Liver (tissue), 9 donors: ENCODE measurements around the gene ATP2C1. TPM values are rescaled to one million over a fixed set of nuclear protein-coding genes. Genes with fewer than 3 reads are reported as not detected.

Source experiments
- DNase-seq: peaks from one replicate; pipeline ENCODE4 v3.0.0-alpha.2; 2017; ENCODE audit warnings: low spot score
- H3K27ac ChIP-seq, 2 donors: one replicate each; pipeline ENCODE4 v1.7.0; 2013; ENCODE audit warnings: inconsistent platforms in 2 of 2, low read length in 2 of 2, control low read depth in 1 of 2, low read depth in 1 of 2, mild to moderate bottlenecking in 1 of 2
- H3K27me3 ChIP-seq, 4 donors: one replicate each; pipeline versions ENCODE4 v1.6.1 to v1.7.0; 2013; ENCODE audit warnings: low read length in 3 of 4, inconsistent platforms in 1 of 4, mild to moderate bottlenecking in 1 of 4, moderate library complexity in 1 of 4; ENCODE audit not compliant: control insufficient read depth in 4 of 4, insufficient read depth in 4 of 4
- H3K36me3 ChIP-seq, 4 donors: one replicate each; pipeline versions ENCODE4 v1.6.1 to v1.7.0; 2013; ENCODE audit warnings: low read length in 3 of 4, mild to moderate bottlenecking in 3 of 4, low read depth in 1 of 4, moderate library complexity in 1 of 4; ENCODE audit not compliant: control insufficient read depth in 4 of 4, insufficient read depth in 3 of 4
- H3K4me1 ChIP-seq, 4 donors: one replicate each; pipeline versions ENCODE4 v1.6.1 to v1.7.0; 2013; ENCODE audit warnings: low read length in 3 of 4, mild to moderate bottlenecking in 3 of 4, moderate library complexity in 1 of 4; ENCODE audit not compliant: control insufficient read depth in 4 of 4, insufficient read depth in 4 of 4
- H3K4me3 ChIP-seq, 3 donors: one replicate each; pipeline versions ENCODE4 v1.6.1 to v1.7.0; 2013; ENCODE audit warnings: low read length in 3 of 3, control low read depth in 1 of 3, low read depth in 1 of 3, mild to moderate bottlenecking in 1 of 3
- H3K9ac ChIP-seq, 2 donors: one replicate each; pipeline ENCODE4 v1.7.0; 2013; ENCODE audit warnings: low read length in 2 of 2, mild to moderate bottlenecking in 2 of 2, moderate library complexity in 2 of 2, control low read depth in 1 of 2, low read depth in 1 of 2
- H3K9me3 ChIP-seq, 4 donors: one replicate each; pipeline versions ENCODE4 v1.6.1 to v1.7.0; 2013; ENCODE audit warnings: low read length in 3 of 4; ENCODE audit not compliant: control insufficient read depth in 4 of 4
- CTCF ChIP-seq: fragments of 150-350 bp; IDR thresholded peaks from 2 replicates; pipeline ENCODE4 v1.5.1; 2017; ENCODE audit warnings: improper control_type of control experiment, low read depth, low read length; ENCODE audit not compliant: missing input control
- EGR1 ChIP-seq, 2 donors: IDR thresholded peaks; 2 replicates each; pipeline ENCODE4 v1.6.1; 2016 to 2018; ENCODE audit warnings: antibody characterized with exemption in 2 of 2, low read depth in 2 of 2
- FOXA1 ChIP-seq: IDR thresholded peaks from 2 replicates; pipeline ENCODE4 v1.6.1; 2016; ENCODE audit warnings: antibody characterized with exemption
- FOXA2 ChIP-seq: IDR thresholded peaks from 2 replicates; pipeline ENCODE4 v1.6.1; 2016; ENCODE audit warnings: antibody characterized with exemption
- GABPA ChIP-seq, 2 donors: IDR thresholded peaks in 1 of 2; conservative IDR thresholded peaks in 1 of 2; 2 replicates each; pipeline ENCODE4 v1.6.1; 2016; ENCODE audit warnings: antibody characterized with exemption in 2 of 2, mild to moderate bottlenecking in 1 of 2, moderate library complexity in 1 of 2
- HNF4A ChIP-seq, 2 donors: conservative IDR thresholded peaks; 2 replicates each; pipeline ENCODE4 v1.6.1; 2016; ENCODE audit warnings: antibody characterized with exemption in 2 of 2, mild to moderate bottlenecking in 2 of 2
- HNF4G ChIP-seq: IDR thresholded peaks from 2 replicates; pipeline ENCODE4 v1.6.1; 2016; ENCODE audit warnings: antibody characterized with exemption
- JUND ChIP-seq, 2 donors: IDR thresholded peaks; 2 replicates each; pipeline ENCODE4 v1.6.1; 2016; ENCODE audit warnings: antibody characterized with exemption in 2 of 2
- MAX ChIP-seq: IDR thresholded peaks from 2 replicates; pipeline ENCODE4 v1.6.1; 2016; ENCODE audit warnings: antibody characterized with exemption
- NR2F2 ChIP-seq: IDR thresholded peaks from 2 replicates; pipeline ENCODE4 v1.6.1; 2016; ENCODE audit warnings: antibody characterized with exemption
- RAD21 ChIP-seq, 2 donors: IDR thresholded peaks; 2 replicates each; pipeline ENCODE4 v1.6.1; 2016; ENCODE audit warnings: antibody characterized with exemption in 2 of 2, mild to moderate bottlenecking in 2 of 2
- RXRA ChIP-seq, 2 donors: IDR thresholded peaks; 2 replicates each; pipeline ENCODE4 v1.6.1; 2017 to 2018; ENCODE audit warnings: antibody characterized with exemption in 2 of 2, mild to moderate bottlenecking in 1 of 2
- SP1 ChIP-seq: IDR thresholded peaks from 2 replicates; pipeline ENCODE4 v1.6.1; 2018; ENCODE audit warnings: antibody characterized with exemption, mild to moderate bottlenecking
- TAF1 ChIP-seq: conservative IDR thresholded peaks from 2 replicates; pipeline ENCODE4 v1.6.1; 2016; ENCODE audit warnings: antibody characterized with exemption, mild to moderate bottlenecking
- YY1 ChIP-seq: IDR thresholded peaks from 2 replicates; pipeline ENCODE4 v1.6.1; 2016; ENCODE audit warnings: antibody characterized with exemption, mild to moderate bottlenecking
- ZBTB33 ChIP-seq: IDR thresholded peaks from 2 replicates; pipeline ENCODE4 v1.6.1; 2016; ENCODE audit warnings: antibody characterized with exemption
- WGBS: extraction: QIAGEN DNeasy Blood & Tissue Kit; methylation state at CpG from one replicate; pipeline ENCODE4 v1.1.7; 2013; 5-methylcytosine and 5-hydroxymethylcytosine counted together
- polyA plus RNA-seq, 2 donors: library from polyadenylated mRNA; stranded (reverse) in 1 of 2; unstranded in 1 of 2; fragments of 200-250 nt in 1 of 2; fragments of >200 nt in 1 of 2; fragmentation: Nextera tagmentation in 1 of 2; extraction: Ambion mirVana in 1 of 2; gene quantifications; one replicate each; pipeline versions ENCODE4 v1.2.1 to v1.2.3, GENCODE V29; 2013 to 2015
- total RNA-seq, 2 donors: library from RNA; depleted of rRNA; stranded (reverse); fragments of >200 nt; gene quantifications; one replicate each; pipeline ENCODE4 v1.2.3, GENCODE V29; 2014
- TF ChIP-seq, protein P1 (sequence below): IDR thresholded peaks from 2 replicates; pipeline ENCODE4 v1.6.1; 2016; ENCODE audit warnings: antibody characterized with exemption
- TF ChIP-seq, protein P2 (sequence below): IDR thresholded peaks from 2 replicates; pipeline ENCODE4 v1.6.1; 2016; ENCODE audit warnings: antibody characterized with exemption, mild to moderate bottlenecking
- donor health status: healthy.
- donor health status: healthy.
- donor health status: healthy.
- donor health status: healthy.
- donor health status: healthy.

Gene ATP2C1
- total and polyA plus RNA-seq, 4 donors = 10.5 to 45.1 (median 25.2) TPM

DNA sequence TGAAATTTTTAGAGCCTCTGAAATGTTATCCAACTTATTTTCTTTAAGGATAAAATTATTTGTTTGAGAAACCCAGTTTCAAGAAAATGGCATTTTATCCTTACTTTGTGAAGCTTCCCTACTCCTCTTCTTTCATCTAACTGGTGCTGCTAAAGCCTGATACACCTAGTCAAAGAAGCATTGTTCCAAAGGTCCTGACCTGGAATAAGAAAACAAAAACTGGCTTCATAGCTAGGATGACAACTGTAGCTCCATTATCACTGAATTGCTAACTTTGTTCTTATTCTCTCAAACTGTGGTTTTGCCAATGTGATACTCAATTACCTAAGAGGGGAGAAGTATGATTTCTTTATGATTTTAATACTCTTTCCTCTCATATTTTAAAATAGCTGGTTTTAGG, 27.6 kb upstream of the ATP2C1 start:
- no peak overlapping the region for H3K27ac ChIP-seq
- H3K27me3 ChIP-seq = no peaks in the 10 kb centered on the region
- no peaks in the 10 kb centered on the region for H3K36me3 ChIP-seq
- no peak for TF ChIP-seq JUND (IDR thresholded peaks at IDR 0.05)
- TF ChIP-seq, protein P1, sequence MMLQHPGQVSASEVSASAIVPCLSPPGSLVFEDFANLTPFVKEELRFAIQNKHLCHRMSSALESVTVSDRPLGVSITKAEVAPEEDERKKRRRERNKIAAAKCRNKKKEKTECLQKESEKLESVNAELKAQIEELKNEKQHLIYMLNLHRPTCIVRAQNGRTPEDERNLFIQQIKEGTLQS = no peak
- no peak for TF ChIP-seq EGR1 (IDR thresholded peaks at IDR 0.05; ENCODE audit: low read depth in 2 of 2)
- TF ChIP-seq GABPA (IDR thresholded peaks at IDR 0.05 in 1 of 2, conservative IDR thresholded peaks at IDR 0.05 in 1 of 2) = no peak
- TF ChIP-seq YY1 = no peak
- TF ChIP-seq TAF1 = no peak
- TF ChIP-seq SP1 = no peak
- no peak for TF ChIP-seq RXRA (IDR thresholded peaks at IDR 0.05)
- no peak for TF ChIP-seq CTCF
- no peak for TF ChIP-seq HNF4A (conservative IDR thresholded peaks at IDR 0.05)
- no peak for TF ChIP-seq FOXA2
- TF ChIP-seq RAD21 (IDR thresholded peaks at IDR 0.05) = no peak
- TF ChIP-seq, protein P2, sequence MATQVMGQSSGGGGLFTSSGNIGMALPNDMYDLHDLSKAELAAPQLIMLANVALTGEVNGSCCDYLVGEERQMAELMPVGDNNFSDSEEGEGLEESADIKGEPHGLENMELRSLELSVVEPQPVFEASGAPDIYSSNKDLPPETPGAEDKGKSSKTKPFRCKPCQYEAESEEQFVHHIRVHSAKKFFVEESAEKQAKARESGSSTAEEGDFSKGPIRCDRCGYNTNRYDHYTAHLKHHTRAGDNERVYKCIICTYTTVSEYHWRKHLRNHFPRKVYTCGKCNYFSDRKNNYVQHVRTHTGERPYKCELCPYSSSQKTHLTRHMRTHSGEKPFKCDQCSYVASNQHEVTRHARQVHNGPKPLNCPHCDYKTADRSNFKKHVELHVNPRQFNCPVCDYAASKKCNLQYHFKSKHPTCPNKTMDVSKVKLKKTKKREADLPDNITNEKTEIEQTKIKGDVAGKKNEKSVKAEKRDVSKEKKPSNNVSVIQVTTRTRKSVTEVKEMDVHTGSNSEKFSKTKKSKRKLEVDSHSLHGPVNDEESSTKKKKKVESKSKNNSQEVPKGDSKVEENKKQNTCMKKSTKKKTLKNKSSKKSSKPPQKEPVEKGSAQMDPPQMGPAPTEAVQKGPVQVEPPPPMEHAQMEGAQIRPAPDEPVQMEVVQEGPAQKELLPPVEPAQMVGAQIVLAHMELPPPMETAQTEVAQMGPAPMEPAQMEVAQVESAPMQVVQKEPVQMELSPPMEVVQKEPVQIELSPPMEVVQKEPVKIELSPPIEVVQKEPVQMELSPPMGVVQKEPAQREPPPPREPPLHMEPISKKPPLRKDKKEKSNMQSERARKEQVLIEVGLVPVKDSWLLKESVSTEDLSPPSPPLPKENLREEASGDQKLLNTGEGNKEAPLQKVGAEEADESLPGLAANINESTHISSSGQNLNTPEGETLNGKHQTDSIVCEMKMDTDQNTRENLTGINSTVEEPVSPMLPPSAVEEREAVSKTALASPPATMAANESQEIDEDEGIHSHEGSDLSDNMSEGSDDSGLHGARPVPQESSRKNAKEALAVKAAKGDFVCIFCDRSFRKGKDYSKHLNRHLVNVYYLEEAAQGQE = no peak
- no peak for TF ChIP-seq HNF4G
- H3K4me1 ChIP-seq = no peaks in the 10 kb centered on the region
- no peak overlapping the region for H3K4me3 ChIP-seq
- no peak for DNase-seq
- H3K9ac ChIP-seq = no peak overlapping the region
- no peaks in the 10 kb centered on the region for H3K9me3 ChIP-seq

- Histone ChIP-seq H3K9ac (no peak overlapping the region), H3K4me3 (no peak overlapping the region), H3K36me3 (no peaks in the 10 kb centered on the region), H3K27ac (no peak overlapping the region), H3K4me1 (no peaks in the 10 kb centered on the region), H3K9me3 (no peaks in the 10 kb centered on the region), H3K27me3 (no peaks in the 10 kb centered on the region)
- TF ChIP-seq, protein P1 = no peak
- TF ChIP-seq, protein P2 = no peak
- TF ChIP-seq EGR1 (IDR thresholded peaks at IDR 0.05; ENCODE audit: low read depth in 2 of 2) (no peak), GABPA (IDR thresholded peaks at IDR 0.05 in 1 of 2, conservative IDR thresholded peaks at IDR 0.05 in 1 of 2) (no peak), MAX (no peak), JUND (IDR thresholded peaks at IDR 0.05) (no peak), TAF1 (no peak), NR2F2 (no peak), ZBTB33 (no peak), CTCF (no peak), HNF4A (conservative IDR thresholded peaks at IDR 0.05) (no peak), YY1 (no peak), RXRA (IDR thresholded peaks at IDR 0.05) (no peak), FOXA2 (no peak), RAD21 (IDR thresholded peaks at IDR 0.05) (no peak), FOXA1 (no peak)
- no peak for DNase-seq
- WGBS = 71% methylated on average over 1 of the region's 1 CpG
Measured at GRCh38 chr3:130870423-130870822, 23.5 kb upstream of the ATP2C1 start.
